KOPT-K1 (cell line): ENCODE data around the gene TNNI3K.

ENCODE experiments used
- H3K27ac ChIP-seq: fragments of 200-600 bp; sonication (generic); 2 replicates; pipeline ENCODE4 v1.5.1; 2016; ENCODE audit warnings: antibody characterized with exemption, mild to moderate bottlenecking, low read depth, low read length; ENCODE audit not compliant: poor library complexity, severe bottlenecking
- H3K36me3 ChIP-seq: fragments of 200-600 bp; sonication (generic); 2 replicates; pipeline ENCODE4 v1.5.1; 2017; ENCODE audit warnings: antibody characterized with exemption, mild to moderate bottlenecking, low read length, moderate library complexity; ENCODE audit not compliant: insufficient read depth
- H3K9me3 ChIP-seq: fragments of 200-600 bp; sonication (generic); 2 replicates; pipeline ENCODE4 v1.5.1; 2017; ENCODE audit warnings: antibody characterized with exemption, low read length, mild to moderate bottlenecking; ENCODE audit not compliant: insufficient read depth, poor library complexity, severe bottlenecking

Gene TNNI3K

DNA sequence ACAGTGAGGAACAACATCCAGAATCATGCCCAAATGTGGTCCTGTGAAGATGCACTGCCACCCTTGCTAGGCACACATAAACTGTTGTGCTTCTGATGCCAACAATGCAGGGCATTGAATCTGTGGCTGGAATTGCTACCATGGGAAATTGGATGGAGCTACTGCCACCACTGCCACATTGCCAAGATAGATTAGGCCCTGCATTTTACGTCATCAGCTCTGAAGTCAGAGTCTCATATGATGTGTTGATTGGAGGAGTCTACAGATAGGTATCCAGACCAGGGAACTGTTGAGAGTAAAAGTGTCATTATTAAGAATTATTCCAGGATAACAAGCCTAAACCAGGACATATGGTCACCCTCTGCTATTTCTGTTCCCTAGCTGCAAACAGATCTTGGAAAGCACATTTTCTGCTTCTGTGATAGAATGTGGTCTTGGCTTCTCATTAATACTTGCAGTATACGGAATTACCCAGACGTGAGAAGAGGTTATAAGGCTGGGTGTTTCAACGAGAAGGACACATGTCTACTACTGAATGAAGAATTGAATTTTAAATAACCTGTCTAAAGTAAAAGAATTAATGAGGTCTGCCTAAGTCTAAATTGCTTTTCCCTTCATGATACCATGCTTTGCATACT, 106.6 kb downstream of the TNNI3K start:
- Histone ChIP-seq H3K9me3 (no peaks in the 10 kb centered on the region), H3K27ac (no peak overlapping the region)

DNA sequence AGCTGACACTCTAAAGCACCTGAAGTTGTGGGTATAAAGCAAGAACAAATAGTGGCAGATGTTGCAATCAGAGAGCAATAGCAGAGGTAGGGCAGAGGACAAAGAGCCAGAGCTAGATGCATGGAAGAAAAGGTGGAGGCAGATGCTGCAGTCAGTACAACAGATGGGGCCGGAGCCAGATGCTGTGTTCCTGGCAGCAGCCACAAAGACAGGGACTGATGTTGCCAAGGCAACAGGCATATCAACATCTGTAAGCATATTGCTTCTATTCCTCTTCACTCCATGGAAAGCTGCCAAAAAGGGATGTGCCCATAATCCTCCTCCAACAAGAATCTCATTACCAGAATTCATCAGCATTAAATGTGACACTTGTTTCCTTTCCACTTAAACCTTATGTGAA, 108.0 kb downstream of the TNNI3K start:
- no peaks in the 10 kb centered on the region for H3K36me3 ChIP-seq
- H3K9me3 ChIP-seq, result no peaks in the 10 kb centered on the region
- no peak overlapping the region for H3K27ac ChIP-seq

More for the DNA sequence above, 106.6 kb downstream of the TNNI3K start:
- no peaks in the 10 kb centered on the region for H3K36me3 ChIP-seq

DNA sequence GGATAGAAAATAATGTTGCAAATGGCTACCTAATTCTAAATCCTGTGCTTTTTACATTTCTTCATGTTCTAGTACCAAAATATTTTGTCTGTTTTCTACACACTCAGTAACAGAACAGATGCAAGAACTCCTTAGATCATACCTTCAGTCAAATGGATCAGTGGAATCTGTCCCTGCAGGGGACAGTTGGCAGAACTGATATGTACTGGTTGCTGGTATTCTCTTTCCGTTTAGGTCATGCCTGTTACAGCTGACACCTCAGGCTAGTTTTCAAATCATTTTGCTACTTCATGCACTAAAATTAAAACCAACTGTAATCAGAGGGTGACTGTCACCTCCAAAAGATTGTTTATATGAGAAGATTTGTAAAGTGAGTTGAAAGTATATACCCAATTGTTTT, 109.2 kb downstream of the TNNI3K start:
- Histone ChIP-seq H3K27ac (no peak overlapping the region), H3K9me3 (no peaks in the 10 kb centered on the region), H3K36me3 (no peaks in the 10 kb centered on the region)

DNA sequence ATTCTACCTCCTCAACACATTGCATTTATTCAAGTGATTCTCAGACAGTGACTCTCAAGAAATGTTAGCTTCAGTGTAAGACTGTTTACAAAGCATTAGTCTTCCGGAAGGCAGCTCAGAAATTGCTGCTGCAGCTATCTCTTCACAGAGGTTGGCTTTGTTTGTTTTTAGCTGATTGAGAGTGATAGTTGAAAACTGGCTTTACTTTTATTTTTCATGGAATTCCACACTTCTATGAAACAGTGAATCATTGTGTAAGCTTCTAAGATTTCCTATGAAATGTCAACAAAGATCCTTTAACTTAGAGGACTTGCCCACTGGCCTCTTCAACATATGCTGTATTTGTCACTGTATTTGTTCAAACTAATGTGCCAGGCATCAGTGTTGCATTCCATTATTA, 121.3 kb downstream of the TNNI3K start:
- Histone ChIP-seq H3K9me3 (no peaks in the 10 kb centered on the region), H3K36me3 (no peaks in the 10 kb centered on the region), H3K27ac (no peak overlapping the region)

DNA sequence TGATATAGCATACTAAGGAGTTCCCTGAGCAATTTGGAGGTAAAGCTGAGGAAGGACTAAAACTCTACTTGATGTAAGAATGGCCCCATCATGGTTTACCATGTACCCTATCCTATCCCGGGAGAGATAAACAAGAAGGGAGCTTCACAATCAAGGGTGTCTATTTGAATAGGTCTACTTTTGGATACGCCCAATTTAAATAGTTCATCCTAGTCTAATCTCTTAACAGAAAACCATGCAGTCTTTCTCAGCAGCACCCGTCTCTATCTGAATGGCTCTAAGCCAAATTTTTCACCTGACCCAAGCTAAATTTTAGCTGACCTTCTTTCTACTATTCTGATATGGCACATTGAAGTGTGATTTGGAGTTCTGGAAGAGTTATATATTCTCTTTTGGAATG, 122.0 kb downstream of the TNNI3K start:
- H3K9me3 ChIP-seq, result no peaks in the 10 kb centered on the region
- H3K36me3 ChIP-seq, result no peaks in the 10 kb centered on the region
- no peak overlapping the region for H3K27ac ChIP-seq

DNA sequence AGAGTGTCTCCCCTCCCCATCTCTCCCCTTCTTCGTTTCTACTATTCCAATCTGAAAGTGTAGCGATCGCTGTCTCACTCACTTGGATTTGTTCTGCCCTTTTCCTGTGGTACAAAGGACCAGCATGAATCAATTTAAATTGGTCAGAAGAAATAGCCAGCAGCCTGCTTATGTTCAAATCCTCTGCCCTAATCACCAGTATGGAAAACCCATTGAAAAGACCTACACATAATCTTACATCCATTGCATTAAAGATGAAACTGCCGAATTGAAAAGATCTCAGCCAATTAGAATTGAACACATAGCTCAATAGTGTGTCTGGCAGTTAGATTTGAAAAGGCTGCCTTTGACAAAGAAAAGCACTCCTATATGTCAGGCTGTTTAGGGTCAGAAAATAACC, 122.6 kb downstream of the TNNI3K start:
- no peaks in the 10 kb centered on the region for H3K9me3 ChIP-seq
- H3K27ac ChIP-seq, result no peak overlapping the region
- no peaks in the 10 kb centered on the region for H3K36me3 ChIP-seq

DNA sequence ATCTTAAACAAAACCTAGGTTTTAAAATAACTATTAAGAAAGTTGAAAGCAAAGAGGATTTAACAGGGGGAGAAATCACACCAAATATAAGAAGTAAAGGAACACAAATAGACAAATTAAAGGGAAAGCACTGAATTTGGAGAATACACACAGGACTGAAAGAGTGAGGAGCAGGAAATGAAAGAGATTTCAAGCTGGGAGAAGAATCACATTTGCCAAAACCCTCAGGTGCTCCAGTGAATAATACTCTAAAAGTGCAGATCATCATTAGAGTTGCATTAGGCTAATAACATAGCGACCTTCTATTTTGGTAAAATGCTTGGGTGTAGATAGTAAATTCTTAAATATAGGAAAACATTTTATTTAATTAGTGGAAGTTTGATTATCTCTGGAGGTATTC, 127.5 kb downstream of the TNNI3K start:
- H3K36me3 ChIP-seq, result no peaks in the 10 kb centered on the region
- no peak overlapping the region for H3K27ac ChIP-seq
- H3K9me3 ChIP-seq, result no peaks in the 10 kb centered on the region

DNA sequence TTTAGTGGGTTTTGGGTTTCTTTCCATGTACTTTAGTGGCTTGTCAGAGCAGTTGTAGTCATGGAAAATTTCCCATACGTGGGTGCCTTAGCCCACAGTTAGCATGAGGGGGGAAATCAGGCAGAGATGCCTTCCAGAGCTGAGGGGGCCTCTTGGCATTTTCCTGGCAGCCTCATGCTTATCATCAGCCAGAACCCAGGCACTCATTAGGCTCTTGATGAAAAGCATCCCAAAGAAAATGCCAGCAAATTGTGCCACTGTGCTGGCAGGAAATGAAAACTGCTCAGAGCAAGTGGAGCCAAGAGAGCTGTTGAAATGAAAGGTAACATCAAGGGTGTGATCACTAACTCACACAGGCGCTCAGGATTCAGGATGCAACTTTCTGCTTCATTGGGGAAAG, 128.0 kb downstream of the TNNI3K start:
- Histone ChIP-seq H3K9me3 (no peaks in the 10 kb centered on the region), H3K36me3 (no peaks in the 10 kb centered on the region), H3K27ac (no peak overlapping the region)

DNA sequence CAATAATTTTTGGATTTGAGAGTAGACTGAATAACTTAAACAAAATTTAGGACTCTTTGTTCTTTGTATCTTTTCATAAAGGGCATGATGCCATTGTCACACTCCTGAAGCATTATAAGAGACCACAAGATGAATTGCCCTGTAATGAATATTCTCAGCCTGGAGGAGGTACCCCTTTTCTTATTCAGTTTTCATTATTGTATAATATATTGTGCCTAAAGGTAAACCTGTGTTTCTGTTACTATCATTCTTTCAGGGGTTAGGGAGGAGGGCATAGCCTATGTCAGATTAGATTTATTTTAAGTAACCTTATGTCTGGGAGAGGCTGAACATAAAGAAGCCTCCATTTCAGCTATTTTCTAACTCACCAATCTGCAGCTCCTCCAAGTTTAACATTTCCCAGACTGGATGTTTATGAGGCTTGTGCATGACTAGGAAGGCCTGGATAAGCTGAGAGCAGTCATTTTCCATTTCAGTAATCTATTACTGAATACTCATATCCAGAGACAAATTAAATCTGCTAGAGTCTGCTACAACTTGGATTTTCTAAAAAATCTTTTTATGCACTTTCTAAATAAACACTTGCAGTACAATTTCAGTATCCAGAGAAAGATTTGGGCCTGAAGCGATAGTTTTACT, 132.1 kb downstream of the TNNI3K start:
- Histone ChIP-seq H3K9me3 (no peaks in the 10 kb centered on the region), H3K36me3 (no peaks in the 10 kb centered on the region)

DNA sequence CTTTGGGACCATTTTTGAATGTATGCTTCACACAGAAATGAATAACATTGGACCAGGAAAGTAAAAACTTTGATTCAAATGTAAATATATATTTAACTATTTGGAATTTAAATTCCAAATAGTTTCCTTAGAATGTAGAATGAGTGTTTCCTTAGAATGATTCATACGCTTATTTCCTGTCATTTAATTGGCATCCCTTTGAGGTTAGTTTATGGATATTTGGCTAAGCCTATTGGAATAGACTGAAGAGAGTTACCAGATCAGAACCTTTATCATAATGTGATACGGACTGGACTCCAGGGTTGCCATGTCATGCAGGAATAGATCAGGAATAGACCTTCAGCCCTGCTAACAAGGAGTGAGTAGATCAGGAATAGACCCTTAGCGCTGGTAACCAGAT, 133.1 kb downstream of the TNNI3K start:
- no peaks in the 10 kb centered on the region for H3K36me3 ChIP-seq
- no peaks in the 10 kb centered on the region for H3K9me3 ChIP-seq
- H3K27ac ChIP-seq, result no peak overlapping the region

More for the DNA sequence above, 132.1 kb downstream of the TNNI3K start:
- no peak overlapping the region for H3K27ac ChIP-seq

DNA sequence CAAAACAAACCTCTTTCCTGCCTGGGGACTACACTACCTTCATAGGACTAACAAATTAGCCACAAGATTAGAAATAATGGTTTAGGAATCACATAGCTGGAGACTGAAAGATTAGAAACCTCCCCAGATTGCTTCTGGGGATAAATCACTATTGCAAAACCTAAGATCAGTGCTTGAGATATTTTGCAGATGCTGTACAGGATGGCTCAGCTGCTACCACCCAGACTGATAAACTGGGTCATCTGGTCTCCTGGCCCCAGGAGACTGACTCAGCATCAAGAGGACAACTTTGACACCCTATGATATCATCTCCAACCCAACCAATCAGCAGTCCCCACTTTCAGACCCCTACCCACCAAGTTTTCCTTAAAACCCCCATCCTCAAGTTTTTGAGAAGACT, 140.2 kb downstream of the TNNI3K start:
- Histone ChIP-seq H3K27ac (no peak overlapping the region), H3K36me3 (no peaks in the 10 kb centered on the region), H3K9me3 (no peaks in the 10 kb centered on the region)

DNA sequence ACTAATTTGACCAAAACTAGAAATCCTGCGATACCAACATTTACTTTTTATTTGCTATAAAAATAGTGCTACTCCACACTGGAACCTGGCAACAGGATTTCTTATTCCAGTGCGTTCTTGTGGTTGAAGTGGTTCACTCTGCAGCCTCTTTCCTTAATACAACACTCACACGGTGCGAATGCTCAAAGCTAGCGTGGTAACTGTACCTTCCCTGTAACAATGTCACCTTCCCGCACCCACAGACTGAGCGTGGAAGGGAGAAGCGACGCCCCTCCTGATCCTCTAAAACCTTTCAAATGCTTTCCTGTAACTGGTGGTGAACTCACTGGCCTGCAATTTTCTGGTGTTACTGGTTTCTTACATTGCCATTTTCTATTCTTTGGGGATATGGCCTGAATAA, 145.1 kb downstream of the TNNI3K start:
- Histone ChIP-seq H3K9me3 (no peaks in the 10 kb centered on the region), H3K36me3 (no peaks in the 10 kb centered on the region), H3K27ac (no peak overlapping the region)

DNA sequence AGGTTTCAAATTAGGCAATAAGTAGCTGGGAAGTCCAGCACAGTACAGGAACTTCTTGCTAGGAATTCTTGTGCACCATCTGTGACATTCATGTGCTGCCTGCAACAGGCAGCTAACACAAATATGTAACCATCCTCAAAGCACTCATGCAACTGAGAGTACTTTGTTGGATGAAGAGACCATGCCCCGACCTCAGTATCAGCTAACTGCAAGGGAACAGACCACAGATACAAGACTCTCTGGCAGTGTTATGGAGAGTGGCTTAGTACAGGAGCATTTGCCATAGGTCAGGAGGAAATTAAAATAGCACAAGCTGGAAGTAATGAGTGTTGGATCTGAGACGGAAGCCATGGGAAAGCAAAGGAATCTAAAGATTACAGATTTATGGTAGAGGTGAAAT, 153.7 kb downstream of the TNNI3K start:
- Histone ChIP-seq H3K9me3 (no peaks in the 10 kb centered on the region), H3K27ac (no peak overlapping the region), H3K36me3 (no peaks in the 10 kb centered on the region)

DNA sequence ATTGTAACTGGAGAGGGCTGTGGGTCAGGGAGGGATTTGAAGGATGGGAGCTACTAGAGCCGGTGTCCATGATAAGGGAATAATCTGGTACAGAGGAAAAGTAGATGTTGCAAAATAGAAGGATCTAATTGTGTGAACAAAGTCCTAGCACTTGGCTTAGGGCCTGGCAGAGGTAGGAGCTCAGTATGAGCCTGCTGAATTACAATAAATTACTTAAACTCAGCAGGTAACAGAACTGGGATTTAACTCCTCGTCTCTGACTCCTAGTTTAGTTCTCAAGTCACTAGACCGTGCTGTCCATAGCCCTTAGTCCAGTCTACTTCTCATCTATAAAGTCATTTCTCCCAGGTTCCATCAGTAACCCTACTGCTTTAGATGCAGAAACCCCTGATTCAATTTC, 157.0 kb downstream of the TNNI3K start:
- H3K27ac ChIP-seq, result no peak overlapping the region
- H3K9me3 ChIP-seq, result no peaks in the 10 kb centered on the region

DNA sequence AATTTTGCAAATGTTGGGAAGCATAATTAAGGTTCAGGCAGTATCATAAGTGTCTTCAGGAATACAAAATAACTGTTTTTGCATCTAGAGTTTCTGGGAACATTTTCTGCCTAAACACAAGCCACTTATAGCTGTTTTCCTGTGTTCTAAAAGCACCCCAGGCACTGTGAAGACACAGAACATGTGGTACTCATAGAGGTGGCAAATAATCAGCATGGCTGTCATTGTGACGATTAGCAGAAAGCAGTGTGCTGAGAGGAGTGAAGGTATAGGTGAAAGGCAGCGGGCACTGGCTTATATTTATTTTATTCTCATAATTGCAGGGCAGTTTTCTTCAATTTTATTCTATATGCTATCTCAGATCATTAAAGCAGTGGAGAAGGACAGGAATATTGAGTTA, 157.7 kb downstream of the TNNI3K start:
- no peak overlapping the region for H3K27ac ChIP-seq
- no peaks in the 10 kb centered on the region for H3K36me3 ChIP-seq
- no peaks in the 10 kb centered on the region for H3K9me3 ChIP-seq

More for the DNA sequence above, 157.0 kb downstream of the TNNI3K start:
- H3K36me3 ChIP-seq, result no peaks in the 10 kb centered on the region

DNA sequence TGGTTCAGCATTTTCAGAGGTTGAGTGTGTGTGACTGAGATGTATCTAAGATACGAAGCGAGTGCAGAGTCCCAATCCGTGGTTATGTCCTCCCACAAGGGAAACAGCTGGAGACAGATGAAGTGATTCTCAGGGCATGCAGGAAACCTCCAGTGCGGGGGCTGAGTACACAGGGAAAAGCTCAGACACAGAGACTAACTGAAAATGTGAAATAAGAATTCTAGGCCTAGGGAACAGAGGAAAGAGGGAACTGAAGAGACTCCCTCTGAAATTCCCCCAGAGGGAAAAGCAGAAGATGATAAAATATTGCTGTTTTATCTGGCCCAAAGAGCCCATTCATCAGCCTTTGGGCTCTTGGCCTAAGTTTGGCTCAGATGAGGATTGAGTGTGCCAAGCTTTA, 160.4 kb downstream of the TNNI3K start:
- no peaks in the 10 kb centered on the region for H3K9me3 ChIP-seq
- no peaks in the 10 kb centered on the region for H3K36me3 ChIP-seq
- H3K27ac ChIP-seq, result no peak overlapping the region
